ENCODE data around the gene SERPINE3. TPM values are rescaled to one million over a fixed set of nuclear protein-coding genes. Genes with fewer than 3 reads are reported as not detected.

The SERPINE3 gene
- total and polyA plus RNA-seq, 2 experiments from 2014 or later, result 0.17 to 0.31 TPM

- TF ChIP-seq ZNF462 (CRISPR knock-in tag; IDR thresholded peaks at IDR 0.05) (no peak), CREB1 (CRISPR knock-in tag; IDR thresholded peaks at IDR 0.05; ENCODE audit: low read depth) (no peak), CTCF (conservative IDR thresholded peaks at IDR 0.05; ENCODE audit: low read depth in 2 of 2) (no peak), STAT1 (IDR thresholded peaks at IDR 0.05; ENCODE audit: unreplicated experiment) (no peak)
Observed at GRCh38 chr13:51292000-51292565, 47.4 kb upstream of the SERPINE3 start (continued).

- Histone ChIP-seq H3K36me3 (ENCODE audit: insufficient read depth) (no peaks in the 10 kb centered on the region; the same call in 1 of the 2 replicates), H3F3A (replicated peaks; ENCODE audit: low read depth) (peaks cover 7% of the 10 kb centered on the region; the same call in 1 of the 2 replicates), H3K27me3 (ENCODE audit: insufficient read depth) (no peaks in the 10 kb centered on the region), H3K9me2 (ENCODE audit: insufficient read depth) (peaks cover 8% of the 10 kb centered on the region), H2AFZ (no peak overlapping the region), H3K4me1 (ENCODE audit: insufficient read depth) (peaks cover 44% of the 10 kb centered on the region), H3K79me2 (replicated peaks; ENCODE audit: insufficient read depth) (no peaks in the 10 kb centered on the region), H4K20me1 (replicated peaks; ENCODE audit: insufficient read depth) (no peaks in the 10 kb centered on the region), H3K27ac (ENCODE audit: low read depth) (no peak overlapping the region), H3K4me2 (0 out of 2 replicates have a peak overlapping the region, but pooled peaks have one; percentile 15), H3K4me3 (no peak overlapping the region)
- peaks cover 59% of the 10 kb centered on the region for H3K4me1 Mint-ChIP-seq
- peaks cover 16% of the 10 kb centered on the region for H3K27me3 Mint-ChIP-seq (ENCODE audit: insufficient read depth, low read depth, poor library complexity)
- no peak overlapping the region for H3K27ac Mint-ChIP-seq
- H3K4me3 Mint-ChIP-seq, result no peak overlapping the region
- ATAC-seq, result peak; percentile 24; the same call in 1 of the 3 replicates
- TF ChIP-seq EZH2 (IDR thresholded peaks at IDR 0.05; ENCODE audit: low read depth, unreplicated experiment), result no peak
- peak; percentile 19 to 45; a peak in 2 of 4 replicates for TF ChIP-seq CTCF (conservative IDR thresholded peaks at IDR 0.05; ENCODE audit: low read depth in 2 of 2)
- TF ChIP-seq STAT1 (IDR thresholded peaks at IDR 0.05; ENCODE audit: unreplicated experiment), result no peak
- TF ChIP-seq NANOG (IDR thresholded peaks at IDR 0.05; ENCODE audit: borderline replicate concordance), result no peak
- DNase-seq (ENCODE audit: low spot score), result no peak
- no peaks in the 10 kb centered on the region for H3K9me3 Mint-ChIP-seq
- H3K36me3 Mint-ChIP-seq (ENCODE audit: low read depth), result peaks cover 5% of the 10 kb centered on the region; the same call in 1 of the 3 replicates
Observed at GRCh38 chr13:51297556-51297955, 41.9 kb upstream of the SERPINE3 start.
